Calu3 (cell line): ENCODE measurements around the gene CFAP43. TPM values are rescaled to one million over a fixed set of nuclear protein-coding genes. Genes with fewer than 3 reads are reported as not detected.
"Not testable (repeated sequence)": the region's sequence is repeated elsewhere in the genome, so short reads cannot be mapped to it uniquely, and the experiment has no call there.

Source experiments
- BruUV-seq: library from RNA; stranded (reverse); fragments of 400-500 nt; replicated peaks from 2 replicates; lab custom pipeline; 2021; lab: Mats Ljungman, UMichigan
- CTCF ChIA-PET: fragments of 300-600 bp; sonication (Branson Sonifier 250); formaldehyde crosslinking; loops from one replicate; lab custom pipeline; 2022; ENCODE audit warnings: antibody characterized with exemption; lab: Charles Lee
- DNase-seq: peaks from one replicate; pipeline ENCODE4 v3.0.0; 2022
- H3K27ac Mint-ChIP-seq: one replicate; pipeline ENCODE4 v1.8.0; 2022; ENCODE audit warnings: mixed read lengths; ENCODE audit not compliant: unreplicated experiment
- H3K27me3 Mint-ChIP-seq: one replicate; pipeline ENCODE4 v1.8.0; 2022; ENCODE audit warnings: mixed read lengths; ENCODE audit not compliant: unreplicated experiment
- H3K36me3 Mint-ChIP-seq: one replicate; pipeline ENCODE4 v1.8.0; 2022; ENCODE audit warnings: mild to moderate bottlenecking, moderate library complexity, mixed read lengths; ENCODE audit not compliant: insufficient read depth, unreplicated experiment
- H3K4me1 Mint-ChIP-seq: one replicate; pipeline ENCODE4 v1.8.0; 2022; ENCODE audit warnings: mild to moderate bottlenecking, low read depth, mixed read lengths; ENCODE audit not compliant: unreplicated experiment
- H3K4me3 Mint-ChIP-seq: one replicate; pipeline ENCODE4 v1.8.0; 2022; ENCODE audit warnings: mild to moderate bottlenecking, low read depth, moderate library complexity, mixed read lengths; ENCODE audit not compliant: unreplicated experiment
- H3K9me3 Mint-ChIP-seq: one replicate; pipeline ENCODE4 v1.8.0; 2022; ENCODE audit warnings: low read depth, mixed read lengths; ENCODE audit not compliant: unreplicated experiment
- intact Hi-C: fragments of 100-400 bp; cut with micrococcal nuclease; formaldehyde crosslinking; loops from one replicate; pipeline ENCODE4 v1.10.0; 2022; ENCODE audit not compliant: unreplicated experiment
- total RNA-seq: library from RNA; stranded (reverse); gene quantifications from 2 replicates; pipeline ENCODE4 v1.2.3, GENCODE V29; 2022
- TF ChIP-seq, protein P1 (sequence below): fragments of 200-600 bp; IDR thresholded peaks from one replicate; pipeline ENCODE4 v1.8.0; 2022; ENCODE audit warnings: antibody characterized with exemption; ENCODE audit not compliant: unreplicated experiment

CFAP43 gene
- total RNA-seq, 1 experiment from 2014 or later: 0.94 TPM

DNA sequence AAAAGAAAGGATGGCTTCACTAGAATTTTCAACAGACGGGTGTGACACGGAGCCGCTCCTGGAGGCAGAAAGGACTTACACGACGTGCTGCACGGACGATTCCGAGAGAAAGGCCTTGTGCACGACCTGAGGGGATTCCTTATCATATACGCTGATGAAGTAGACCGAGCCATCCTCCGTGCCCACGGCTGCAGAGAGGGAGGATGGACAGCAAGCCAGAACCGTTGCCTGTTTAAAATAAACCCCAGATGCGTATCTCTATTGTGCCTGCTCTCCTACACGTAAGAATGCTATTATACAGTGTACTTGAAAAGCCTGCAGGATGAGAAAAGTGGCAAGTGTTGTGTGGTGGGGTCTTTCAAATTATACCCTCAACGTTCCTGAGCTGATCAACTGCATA is 38.4 kb downstream of the CFAP43 start:
- no peaks in the 10 kb centered on the region for H3K27me3 Mint-ChIP-seq
- H3K4me1 Mint-ChIP-seq: no peaks in the 10 kb centered on the region
- no peak overlapping the region for H3K27ac Mint-ChIP-seq
- H3K4me3 Mint-ChIP-seq: no peak overlapping the region
- no peaks in the 10 kb centered on the region for H3K9me3 Mint-ChIP-seq
- TF ChIP-seq, protein P1, sequence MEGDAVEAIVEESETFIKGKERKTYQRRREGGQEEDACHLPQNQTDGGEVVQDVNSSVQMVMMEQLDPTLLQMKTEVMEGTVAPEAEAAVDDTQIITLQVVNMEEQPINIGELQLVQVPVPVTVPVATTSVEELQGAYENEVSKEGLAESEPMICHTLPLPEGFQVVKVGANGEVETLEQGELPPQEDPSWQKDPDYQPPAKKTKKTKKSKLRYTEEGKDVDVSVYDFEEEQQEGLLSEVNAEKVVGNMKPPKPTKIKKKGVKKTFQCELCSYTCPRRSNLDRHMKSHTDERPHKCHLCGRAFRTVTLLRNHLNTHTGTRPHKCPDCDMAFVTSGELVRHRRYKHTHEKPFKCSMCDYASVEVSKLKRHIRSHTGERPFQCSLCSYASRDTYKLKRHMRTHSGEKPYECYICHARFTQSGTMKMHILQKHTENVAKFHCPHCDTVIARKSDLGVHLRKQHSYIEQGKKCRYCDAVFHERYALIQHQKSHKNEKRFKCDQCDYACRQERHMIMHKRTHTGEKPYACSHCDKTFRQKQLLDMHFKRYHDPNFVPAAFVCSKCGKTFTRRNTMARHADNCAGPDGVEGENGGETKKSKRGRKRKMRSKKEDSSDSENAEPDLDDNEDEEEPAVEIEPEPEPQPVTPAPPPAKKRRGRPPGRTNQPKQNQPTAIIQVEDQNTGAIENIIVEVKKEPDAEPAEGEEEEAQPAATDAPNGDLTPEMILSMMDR: no peak
- intact Hi-C loops: no loop called here
- no peaks in the 10 kb centered on the region for H3K36me3 Mint-ChIP-seq
- BruUV-seq: no TSS peak
- DNase-seq: no peak
- CTCF ChIA-PET: no interaction called here

DNA sequence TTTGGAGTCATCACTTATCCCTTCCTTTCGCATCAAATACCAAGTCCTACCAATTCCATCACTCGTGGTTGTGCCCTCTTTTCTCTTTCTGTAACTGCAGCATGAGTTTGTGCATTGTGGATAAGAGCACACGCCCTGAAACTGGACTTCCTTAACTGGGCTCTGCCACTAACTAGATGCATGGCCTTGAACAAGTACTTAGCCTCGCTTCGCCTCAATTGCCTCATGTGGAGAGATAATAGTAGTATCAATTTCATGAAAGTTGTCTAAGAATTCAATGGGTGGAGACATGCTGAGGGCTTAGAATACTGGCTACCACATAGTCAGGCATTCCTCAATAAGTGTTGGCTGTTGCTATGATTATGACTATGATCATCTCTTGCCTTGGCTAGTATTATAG is 41.5 kb downstream of the CFAP43 start:
- TF ChIP-seq, protein P1: no peak
- CTCF ChIA-PET: no interaction called here
- intact Hi-C loops: no loop called here
- Mint-ChIP-seq H3K27ac (no peak overlapping the region), H3K4me1 (no peaks in the 10 kb centered on the region), H3K4me3 (no peak overlapping the region), H3K9me3 (no peaks in the 10 kb centered on the region), H3K36me3 (no peaks in the 10 kb centered on the region), H3K27me3 (no peaks in the 10 kb centered on the region)
- no TSS peak for BruUV-seq
- DNase-seq: no peak

DNA sequence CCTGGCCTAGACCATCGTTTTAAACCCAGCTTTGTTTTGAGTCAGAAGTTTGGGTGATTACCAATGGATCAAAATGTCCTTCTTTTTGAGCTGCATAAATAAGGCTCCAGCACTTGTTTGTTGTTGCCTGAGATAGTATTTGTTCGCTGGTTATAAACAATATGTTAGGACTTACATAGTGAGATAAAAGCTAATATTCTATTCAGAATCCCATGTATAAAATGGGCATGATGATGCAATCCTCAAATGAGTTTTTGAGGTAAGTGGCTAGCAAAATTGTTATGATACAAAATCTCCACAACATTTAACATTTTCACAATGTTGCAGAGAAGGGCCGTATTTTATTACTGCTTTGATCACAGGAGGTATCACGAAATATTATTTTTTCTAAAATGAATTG is 48.5 kb downstream of the CFAP43 start:
- H3K27ac Mint-ChIP-seq: no peak overlapping the region
- no peaks in the 10 kb centered on the region for H3K9me3 Mint-ChIP-seq
- CTCF ChIA-PET: no interaction called here
- no peak for DNase-seq
- H3K4me1 Mint-ChIP-seq: no peaks in the 10 kb centered on the region
- H3K36me3 Mint-ChIP-seq: no peaks in the 10 kb centered on the region
- intact Hi-C loops: no loop called here
- no peak overlapping the region for H3K4me3 Mint-ChIP-seq
- TF ChIP-seq, protein P1: no peak
- BruUV-seq: no TSS peak
- no peaks in the 10 kb centered on the region for H3K27me3 Mint-ChIP-seq

DNA sequence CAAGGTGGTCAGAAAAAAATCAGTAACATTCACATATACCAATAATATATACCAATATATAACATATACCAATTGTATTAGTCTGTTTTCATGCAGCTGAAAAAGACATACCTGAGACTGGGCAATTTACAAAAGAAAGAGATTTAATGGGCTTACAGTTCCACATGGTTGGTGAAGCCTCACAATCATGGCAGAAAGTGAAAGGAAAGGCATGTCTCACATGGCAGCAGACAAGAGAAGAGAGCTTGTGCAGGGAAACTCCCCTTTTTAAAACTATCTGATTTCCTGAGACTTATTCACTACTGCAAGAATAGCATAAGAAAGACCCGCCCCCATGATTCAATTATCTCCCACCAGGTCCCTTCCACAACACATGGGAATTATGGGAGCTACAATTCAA is 58.0 kb downstream of the CFAP43 start:
- CTCF ChIA-PET, H3K36me3 Mint-ChIP-seq, DNase-seq, H3K27ac Mint-ChIP-seq, BruUV-seq, H3K9me3 Mint-ChIP-seq, H3K27me3 Mint-ChIP-seq, H3K4me1 Mint-ChIP-seq, intact Hi-C loops, H3K4me3 Mint-ChIP-seq: not testable (repeated sequence)

DNA sequence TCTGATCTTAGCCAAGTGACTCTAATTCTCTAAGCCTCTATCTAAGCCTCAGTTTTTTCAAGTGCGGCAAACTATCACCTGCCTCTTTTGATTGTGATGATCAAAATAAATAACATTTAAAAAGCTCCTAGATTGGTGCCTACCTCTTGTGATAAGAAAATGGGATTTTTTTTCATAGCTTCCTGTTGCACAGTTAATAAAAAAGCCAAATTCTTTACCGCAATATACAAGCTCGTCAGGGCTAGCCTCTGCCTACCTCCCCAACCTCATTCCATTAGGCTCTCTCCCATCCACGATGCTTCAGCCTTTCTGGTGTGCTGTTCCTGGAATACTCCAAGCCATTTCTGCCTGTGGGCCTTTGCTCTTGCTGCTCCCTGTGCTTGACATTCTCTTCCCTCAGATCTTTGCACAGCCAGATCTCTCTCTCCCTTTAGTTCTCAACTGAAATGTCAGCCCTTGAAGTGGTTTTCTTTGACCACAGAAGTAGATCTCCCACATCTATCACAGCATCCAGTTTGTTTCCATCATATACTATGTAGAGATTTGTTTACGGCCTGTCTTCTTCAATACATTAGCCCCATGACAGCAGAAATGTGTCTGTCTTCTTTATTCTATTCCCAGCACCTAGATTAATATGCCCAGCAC is 61.4 kb downstream of the CFAP43 start:
- intact Hi-C loops: no loop called here
- Mint-ChIP-seq H3K27ac (no peak overlapping the region), H3K27me3 (no peaks in the 10 kb centered on the region), H3K9me3 (no peaks in the 10 kb centered on the region), H3K4me1 (no peaks in the 10 kb centered on the region), H3K36me3 (no peaks in the 10 kb centered on the region), H3K4me3 (no peak overlapping the region)
- DNase-seq: no peak
- TF ChIP-seq, protein P1: no peak
- CTCF ChIA-PET: no interaction called here
- no TSS peak for BruUV-seq
